ENCODE data around the gene VEGFA.

GRCh38 chr6:43741829-43742228 lies 28.2 kb upstream of the VEGFA start:
- TF ChIP-seq POLR2A (IDR thresholded peaks at IDR 0.05), result no peak
- no peak for TF ChIP-seq CTCF (IDR thresholded peaks at IDR 0.05)

Measured in esophagus squamous epithelium (tissue), 4 donors.